ENCODE results near the gene RAB39A.

DNA sequence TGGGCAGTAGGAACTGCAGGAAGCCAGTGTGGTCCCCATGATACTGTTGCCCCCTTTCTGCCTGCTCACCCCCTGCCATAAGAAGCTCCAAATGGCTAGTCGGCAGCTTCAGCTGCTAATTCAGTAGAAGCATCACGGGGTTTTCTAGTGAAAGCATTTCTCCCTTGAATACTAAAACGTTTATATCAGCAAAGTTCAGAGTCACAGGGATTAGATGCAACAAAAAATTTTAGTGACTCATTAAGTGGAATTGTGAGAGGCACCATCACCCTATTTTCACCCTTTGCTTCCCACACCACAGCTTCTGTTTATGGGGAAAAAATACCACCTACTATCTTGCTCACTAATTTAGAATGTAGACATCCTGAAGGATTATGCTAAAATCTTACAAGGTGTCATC, 25.2 kb downstream of the RAB39A start:
- TF ChIP-seq CTCF (IDR thresholded peaks at IDR 0.05) (no peak), POLR2A (IDR thresholded peaks at IDR 0.05) (no peak)

All from testis (tissue), 2 donors.